GM12874 (cell line): ENCODE results near the gene NTHL1.

ENCODE experiments used
- CTCF ChIP-seq: IDR thresholded peaks from 2 replicates; pipeline ENCODE4 v1.5.1; 2011; ENCODE audit warnings: low read depth, mild to moderate bottlenecking, control low read depth, low read length, moderate library complexity; ENCODE audit not compliant: insufficient read depth

The NTHL1 gene

DNA sequence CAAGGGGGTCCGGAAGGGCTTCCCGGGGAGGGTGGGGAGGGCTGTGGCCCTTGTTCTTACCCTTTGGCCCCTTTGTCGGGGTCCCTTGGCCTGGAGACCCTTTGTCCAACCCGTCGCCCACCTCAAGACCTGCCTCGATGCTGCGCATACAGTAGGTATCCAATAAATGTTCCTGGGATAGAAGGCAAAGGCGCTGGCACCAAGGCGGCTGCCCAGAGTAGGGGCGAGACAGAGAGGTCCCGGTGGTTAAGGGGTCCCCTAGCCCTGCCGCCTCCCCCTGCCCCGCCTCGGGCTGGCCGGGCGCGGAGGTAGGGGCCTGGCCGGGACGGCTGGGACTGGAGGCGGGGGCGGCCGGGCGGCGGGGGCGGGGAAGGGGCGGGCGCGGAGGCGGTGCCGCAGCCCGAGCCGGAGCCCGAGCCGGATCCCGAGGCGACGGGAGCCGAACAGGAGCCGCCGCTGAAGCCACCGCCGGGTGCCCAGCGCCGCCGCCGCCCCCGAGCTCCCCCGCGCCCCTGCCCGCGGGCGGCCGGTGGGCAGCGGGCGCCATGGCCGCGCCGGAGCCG is 21.1 kb downstream of the NTHL1 start, which contains the start of gene NHERF2:
Gene NHERF2, plus strand, starts transcription at position 442 of the 563 bp plus-strand sequence. Its CDS starts 104 bp downstream, at position 546.
- no peak for TF ChIP-seq CTCF

- no peak for TF ChIP-seq CTCF
Observed at GRCh38 chr16:2025878-2026460, 21.7 kb downstream of the NTHL1 start.

- no peak for TF ChIP-seq CTCF
Observed at GRCh38 chr16:2025251-2025650, 22.4 kb downstream of the NTHL1 start.

DNA sequence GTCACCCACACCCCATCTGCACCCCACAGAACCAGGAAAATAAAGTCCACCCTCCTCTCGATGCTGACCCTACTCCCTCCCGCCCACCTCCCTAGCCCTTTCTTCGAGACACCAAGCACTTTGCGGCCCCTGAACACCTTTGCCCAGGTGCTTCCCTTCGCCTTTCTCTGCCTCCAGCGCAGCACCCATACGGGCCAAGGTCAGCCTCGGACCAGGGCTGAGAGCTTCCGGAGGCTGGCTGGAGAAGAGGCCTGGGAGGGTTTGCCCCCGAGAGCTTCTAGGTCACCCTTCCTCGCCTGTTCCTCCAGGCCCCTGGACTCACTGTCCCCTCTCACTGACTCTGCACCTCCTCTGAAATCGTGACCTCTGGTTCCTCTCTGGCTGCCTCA is 23.6 kb downstream of the NTHL1 start:
- TF ChIP-seq CTCF, result no peak

DNA sequence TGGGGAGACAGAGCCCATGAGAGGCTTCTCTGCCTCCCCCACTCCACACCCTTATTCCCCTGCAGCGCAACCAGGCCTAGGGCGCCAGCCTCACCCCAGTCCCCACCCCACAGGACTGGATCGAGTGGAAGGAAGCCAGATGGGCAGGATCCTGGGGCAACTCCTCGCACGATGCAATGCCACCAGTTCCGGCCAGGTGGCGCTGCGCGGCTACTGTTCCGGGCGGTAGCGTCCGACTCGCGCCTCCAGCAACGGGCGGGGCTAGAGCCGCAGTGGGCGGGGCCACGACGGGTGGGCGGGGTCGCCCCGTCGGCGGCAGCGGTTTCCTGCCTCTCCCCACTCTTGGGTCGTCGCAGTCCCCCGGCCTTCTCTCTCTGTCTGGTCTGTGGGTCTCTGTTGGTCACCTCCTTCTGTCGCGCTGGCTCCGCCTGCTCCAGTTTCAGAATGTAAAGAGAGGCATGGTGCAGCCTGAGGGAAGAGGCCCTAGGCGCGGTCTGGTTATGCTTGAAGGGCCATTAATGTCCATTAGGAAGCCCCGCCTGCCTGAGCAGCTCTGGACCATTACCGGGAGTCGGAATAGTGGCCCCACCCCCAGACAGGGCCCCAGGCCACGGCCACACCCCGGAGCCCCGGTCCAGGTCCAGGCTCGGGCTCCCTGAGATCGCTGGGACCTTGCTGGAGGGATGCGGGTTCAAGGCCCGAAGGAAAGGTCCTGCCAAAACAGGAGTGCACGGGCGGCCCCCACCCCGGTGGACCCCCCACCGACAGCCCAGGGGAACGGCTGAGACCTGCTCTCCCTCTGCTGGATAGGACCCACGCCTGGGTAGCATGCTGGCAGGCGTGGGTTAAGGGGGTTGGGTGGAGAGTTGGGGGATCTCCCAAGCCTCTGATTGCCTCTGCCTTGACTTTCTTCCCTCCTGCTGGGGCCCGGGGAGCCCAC is 24.3 kb downstream of the NTHL1 start:
- peak; percentile 99 for TF ChIP-seq CTCF

- TF ChIP-seq CTCF, result no peak
Observed at GRCh38 chr16:2022723-2023091, 24.9 kb downstream of the NTHL1 start.
